ENCODE measurements around the gene OR2A25. TPM values are rescaled to one million over a fixed set of nuclear protein-coding genes. Genes with fewer than 3 reads are reported as not detected.

Gene OR2A25
- not detected in 2 replicates for total RNA-seq

GRCh38 chr7:144069511-144069910 lies at the start of gene OR2A25:
Gene OR2A25 (plus strand): TSS chr7:144069811. CDS start chr7:144074220, 4,409 bp downstream.
- H3K9me3 ChIP-seq (ENCODE audit: low read depth, low read length): no peaks in the 10 kb centered on the region
- DNase-seq (ENCODE audit: insufficient read length, low spot score, missing footprints): no peak
- no peaks in the 10 kb centered on the region for H3K27me3 ChIP-seq (ENCODE audit: insufficient read depth, low read length)
- no peaks in the 10 kb centered on the region for H3K79me2 ChIP-seq (ENCODE audit: insufficient read depth, low read length)
- H3K36me3 ChIP-seq (ENCODE audit: insufficient read depth, low read length): no peaks in the 10 kb centered on the region
- H3K4me2 ChIP-seq (ENCODE audit: insufficient read depth, low read length): no peak within 1 kb of the TSS
- H3K4me3 ChIP-seq (ENCODE audit: insufficient read depth, low read length): no peak within 1 kb of the TSS
- H2AFZ ChIP-seq (ENCODE audit: low read length): no peak within 1 kb of the TSS
- H4K20me1 ChIP-seq (ENCODE audit: insufficient read depth, low read length): no peaks in the 10 kb centered on the region
- H3K27ac ChIP-seq (ENCODE audit: low read depth, low read length): no peak within 1 kb of the TSS
- H3K4me1 ChIP-seq (ENCODE audit: insufficient read depth, low read length): no peaks in the 10 kb centered on the region
- TF ChIP-seq CTCF (IDR thresholded peaks at IDR 0.05; ENCODE audit: extremely low read depth, low read depth, low read length): no peak

GRCh38 chr7:144020340-144020739 lies 49.3 kb upstream of the OR2A25 start:
- Histone ChIP-seq H4K20me1 (ENCODE audit: insufficient read depth, low read length) (no peaks in the 10 kb centered on the region), H2AFZ (ENCODE audit: low read length) (no peak overlapping the region), H3K79me2 (ENCODE audit: insufficient read depth, low read length) (no peaks in the 10 kb centered on the region), H3K27me3 (ENCODE audit: insufficient read depth, low read length) (no peaks in the 10 kb centered on the region), H3K9me3 (ENCODE audit: low read depth, low read length) (no peaks in the 10 kb centered on the region), H3K4me2 (ENCODE audit: insufficient read depth, low read length) (no peak overlapping the region), H3K27ac (ENCODE audit: low read depth, low read length) (no peak overlapping the region), H3K36me3 (ENCODE audit: insufficient read depth, low read length) (no peaks in the 10 kb centered on the region), H3K4me3 (ENCODE audit: insufficient read depth, low read length) (no peak overlapping the region), H3K4me1 (ENCODE audit: insufficient read depth, low read length) (peaks cover 13% of the 10 kb centered on the region)
- no peak for TF ChIP-seq CTCF (IDR thresholded peaks at IDR 0.05; ENCODE audit: extremely low read depth, low read depth, low read length)
- DNase-seq (ENCODE audit: insufficient read length, low spot score, missing footprints): no peak

GRCh38 chr7:144022169-144022568 lies 47.4 kb upstream of the OR2A25 start:
- Histone ChIP-seq H3K4me2 (ENCODE audit: insufficient read depth, low read length) (no peak overlapping the region), H3K27me3 (ENCODE audit: insufficient read depth, low read length) (no peaks in the 10 kb centered on the region), H3K4me3 (ENCODE audit: insufficient read depth, low read length) (no peak overlapping the region), H3K27ac (ENCODE audit: low read depth, low read length) (no peak overlapping the region), H2AFZ (ENCODE audit: low read length) (no peak overlapping the region), H3K9me3 (ENCODE audit: low read depth, low read length) (no peaks in the 10 kb centered on the region), H3K79me2 (ENCODE audit: insufficient read depth, low read length) (no peaks in the 10 kb centered on the region), H3K4me1 (ENCODE audit: insufficient read depth, low read length) (peaks cover 13% of the 10 kb centered on the region), H3K36me3 (ENCODE audit: insufficient read depth, low read length) (no peaks in the 10 kb centered on the region), H4K20me1 (ENCODE audit: insufficient read depth, low read length) (no peaks in the 10 kb centered on the region)
- DNase-seq (ENCODE audit: insufficient read length, low spot score, missing footprints): no peak
- no peak for TF ChIP-seq CTCF (IDR thresholded peaks at IDR 0.05; ENCODE audit: extremely low read depth, low read depth, low read length)

GRCh38 chr7:144023171-144023827 lies 46.3 kb upstream of the OR2A25 start:
- no peak for TF ChIP-seq CTCF (IDR thresholded peaks at IDR 0.05; ENCODE audit: extremely low read depth, low read depth, low read length)
- DNase-seq (ENCODE audit: insufficient read length, low spot score, missing footprints): no peak
- H3K4me2 ChIP-seq (ENCODE audit: insufficient read depth, low read length): no peak overlapping the region
- H3K79me2 ChIP-seq (ENCODE audit: insufficient read depth, low read length): no peaks in the 10 kb centered on the region
- H2AFZ ChIP-seq (ENCODE audit: low read length): no peak overlapping the region
- H3K4me1 ChIP-seq (ENCODE audit: insufficient read depth, low read length): peaks cover 13% of the 10 kb centered on the region
- no peak overlapping the region for H3K4me3 ChIP-seq (ENCODE audit: insufficient read depth, low read length)
- no peak overlapping the region for H3K27ac ChIP-seq (ENCODE audit: low read depth, low read length)
- no peaks in the 10 kb centered on the region for H4K20me1 ChIP-seq (ENCODE audit: insufficient read depth, low read length)
- no peaks in the 10 kb centered on the region for H3K27me3 ChIP-seq (ENCODE audit: insufficient read depth, low read length)
- no peaks in the 10 kb centered on the region for H3K9me3 ChIP-seq (ENCODE audit: low read depth, low read length)
- H3K36me3 ChIP-seq (ENCODE audit: insufficient read depth, low read length): no peaks in the 10 kb centered on the region

Measured in osteoblast (primary cell).